Sigmoid colon (tissue), 7 donors: Measurements from ENCODE around the gene RPS6KA6. TPM values are rescaled to one million over a fixed set of nuclear protein-coding genes. Genes with fewer than 3 reads are reported as not detected.

Experiments
- DNase-seq: peaks from one replicate; pipeline ENCODE4 v3.0.0-alpha.2; 2019
- H3K27ac ChIP-seq, 4 donors: fragments of 200-600 bp; sonication (generic); one replicate each; pipeline ENCODE4 v1.5.1; 2016 to 2019; ENCODE audit warnings: mild to moderate bottlenecking in 1 of 4
- H3K27me3 ChIP-seq, 3 donors: fragments of 200-600 bp; sonication (generic); one replicate each; pipeline ENCODE4 v1.5.1; 2019; ENCODE audit warnings: mild to moderate bottlenecking in 1 of 3
- H3K36me3 ChIP-seq, 4 donors: fragments of 200-600 bp; sonication (generic); one replicate each; pipeline ENCODE4 v1.5.1; 2016 to 2019
- H3K4me1 ChIP-seq, 4 donors: fragments of 200-600 bp; sonication (generic); one replicate each; pipeline ENCODE4 v1.5.1; 2017 to 2019
- H3K4me3 ChIP-seq, 4 donors: fragments of 200-600 bp; sonication (generic); one replicate each; pipeline ENCODE4 v1.5.1; 2017 to 2019; ENCODE audit warnings: mild to moderate bottlenecking in 2 of 4, moderate library complexity in 1 of 4
- H3K9me3 ChIP-seq, 4 donors: fragments of 200-600 bp in 3 of 4; sonication (generic) in 3 of 4; one replicate each; pipeline versions ENCODE4 v1.5.1 to v1.6.1; 2013 to 2019
- CTCF ChIP-seq, 4 experiments: fragments of 450-650 bp in 3 of 4; fragments of 200-600 bp in 1 of 4; IDR thresholded peaks; one replicate each; pipeline ENCODE4 v1.5.1; 2016 to 2019; ENCODE audit warnings: antibody characterized with exemption in 4 of 4, mild to moderate bottlenecking in 3 of 4, moderate library complexity in 2 of 4
- EP300 ChIP-seq, 4 donors: sonication (generic); formaldehyde crosslinking; IDR thresholded peaks; one replicate each; pipeline ENCODE4 v1.6.1; 2017; ENCODE audit warnings: antibody characterized with exemption in 4 of 4
- POLR2A ChIP-seq, 2 donors: fragments of 450-650 bp; IDR thresholded peaks; one replicate each; pipeline ENCODE4 v1.6.1; 2016; ENCODE audit warnings: antibody characterized with exemption in 2 of 2, mild to moderate bottlenecking in 2 of 2, moderate library complexity in 2 of 2
- POLR2AphosphoS5 ChIP-seq, 4 donors: sonication (generic); formaldehyde crosslinking; IDR thresholded peaks; one replicate each; pipeline ENCODE4 v1.6.1; 2017; ENCODE audit warnings: antibody characterized with exemption in 4 of 4
- WGBS, 2 donors: extraction: QIAGEN DNeasy Blood & Tissue Kit; methylation state at CpG; one replicate each; pipeline ENCODE4 v1.1.7; 2013; 5-methylcytosine and 5-hydroxymethylcytosine counted together
- intact Hi-C: fragments of 100-400 bp; cut with DNase I; formaldehyde crosslinking; loops from one replicate; pipeline ENCODE4 v1.15.1; 2023
- polyA plus RNA-seq, 3 donors: library from polyadenylated mRNA; stranded (reverse); fragments of 200-250 nt; gene quantifications; one replicate each; pipeline ENCODE4 v1.2.3, GENCODE V29; 2013
- total RNA-seq, 4 donors: library from RNA; depleted of rRNA; stranded (reverse); fragments of >200 nt; gene quantifications; one replicate each; pipeline ENCODE4 v1.1.0, GENCODE V29; 2016
- donor health status: healthy with polysubstance abuse.
- donor health status: Bipolar disorder and iron deficiency.
- donor health status: healthy.

Gene RPS6KA6
- total and polyA plus RNA-seq, 7 donors = 1.8 to 7.2 (median 2.7) TPM

- Histone ChIP-seq H3K9me3 (no peaks in the 10 kb centered on the region), H3K36me3 (no peaks in the 10 kb centered on the region), H3K27me3 (no peaks in the 10 kb centered on the region), H3K4me1 (no peaks in the 10 kb centered on the region), H3K4me3 (no peak overlapping the region), H3K27ac (no peak overlapping the region)
- DNase-seq = no peak
- intact Hi-C loops = no loop called here
- TF ChIP-seq CTCF (IDR thresholded peaks at IDR 0.05) (no peak), POLR2A (IDR thresholded peaks at IDR 0.05) (no peak), POLR2AphosphoS5 (IDR thresholded peaks at IDR 0.05) (no peak), EP300 (IDR thresholded peaks at IDR 0.05) (no peak)
Measured at GRCh38 chrX:84162401-84162800, 25.6 kb downstream of the RPS6KA6 start.

GRCh38 chrX:84161641-84162040, 26.4 kb downstream of the RPS6KA6 start:
- no peak overlapping the region for H3K4me3 ChIP-seq
- TF ChIP-seq CTCF (IDR thresholded peaks at IDR 0.05) (no peak), POLR2AphosphoS5 (IDR thresholded peaks at IDR 0.05) (no peak), POLR2A (IDR thresholded peaks at IDR 0.05) (no peak), EP300 (IDR thresholded peaks at IDR 0.05) (no peak)
- H3K9me3 ChIP-seq = no peaks in the 10 kb centered on the region
- intact Hi-C loops = no loop called here
- H3K36me3 ChIP-seq = no peaks in the 10 kb centered on the region
- H3K4me1 ChIP-seq = no peaks in the 10 kb centered on the region
- H3K27me3 ChIP-seq = no peaks in the 10 kb centered on the region
- H3K27ac ChIP-seq = no peak overlapping the region
- no peak for DNase-seq

- no peak for DNase-seq
- H3K4me1 ChIP-seq = no peaks in the 10 kb centered on the region
- no peak overlapping the region for H3K27ac ChIP-seq
- intact Hi-C loops = no loop called here
- no peak for TF ChIP-seq CTCF (IDR thresholded peaks at IDR 0.05)
- TF ChIP-seq POLR2AphosphoS5 (IDR thresholded peaks at IDR 0.05) = no peak
- TF ChIP-seq POLR2A (IDR thresholded peaks at IDR 0.05) = no peak
- TF ChIP-seq EP300 (IDR thresholded peaks at IDR 0.05) = no peak
- H3K27me3 ChIP-seq = no peaks in the 10 kb centered on the region
- no peaks in the 10 kb centered on the region for H3K36me3 ChIP-seq
- H3K4me3 ChIP-seq = no peak overlapping the region
- no peaks in the 10 kb centered on the region for H3K9me3 ChIP-seq
- WGBS, 2 donors = 94 to 95% methylated on average over 4 of the region's 4 CpGs
Measured at GRCh38 chrX:84160736-84161135, 27.3 kb downstream of the RPS6KA6 start.

GRCh38 chrX:84156821-84157220, 31.2 kb downstream of the RPS6KA6 start:
- WGBS, 2 donors = 94% methylated on average over 1 of the region's 1 CpG
- H3K27me3 ChIP-seq = no peaks in the 10 kb centered on the region
- H3K27ac ChIP-seq = no peak overlapping the region
- TF ChIP-seq POLR2A (IDR thresholded peaks at IDR 0.05) (no peak), EP300 (IDR thresholded peaks at IDR 0.05) (no peak), CTCF (IDR thresholded peaks at IDR 0.05) (no peak), POLR2AphosphoS5 (IDR thresholded peaks at IDR 0.05) (no peak)
- H3K9me3 ChIP-seq = no peaks in the 10 kb centered on the region
- intact Hi-C loops = no loop called here
- no peaks in the 10 kb centered on the region for H3K4me1 ChIP-seq
- no peak overlapping the region for H3K4me3 ChIP-seq
- H3K36me3 ChIP-seq = no peaks in the 10 kb centered on the region
- DNase-seq = no peak

GRCh38 chrX:84155938-84156337, 32.1 kb downstream of the RPS6KA6 start:
- TF ChIP-seq POLR2AphosphoS5 (IDR thresholded peaks at IDR 0.05) (no peak), EP300 (IDR thresholded peaks at IDR 0.05) (no peak), POLR2A (IDR thresholded peaks at IDR 0.05) (no peak), CTCF (IDR thresholded peaks at IDR 0.05) (no peak)
- no peak overlapping the region for H3K4me3 ChIP-seq
- intact Hi-C loops = no loop called here
- no peaks in the 10 kb centered on the region for H3K36me3 ChIP-seq
- H3K27me3 ChIP-seq = no peaks in the 10 kb centered on the region
- no peaks in the 10 kb centered on the region for H3K9me3 ChIP-seq
- no peaks in the 10 kb centered on the region for H3K4me1 ChIP-seq
- DNase-seq = no peak
- 93 to 94% methylated on average over 3 of the region's 3 CpGs for WGBS, 2 donors
- H3K27ac ChIP-seq = no peak overlapping the region
